SK-N-SH treated with all-trans-retinoic acid at 6 μM for 48 hours (cell line): Measurements from ENCODE around the gene IL18.
A peak's percentile ranks its signal among the peaks of the same experiment; 100 is the strongest.

Experiments
- ATAC-seq: fragments of 200-7000 bp; cut with Tn5 transposase; 3 replicates; pipeline ENCODE4 v1.9.1; 2020; ENCODE audit warnings: mild to moderate bottlenecking, moderate library complexity
- ARNTL ChIP-seq: fragments of 450-650 bp; formaldehyde crosslinking; IDR thresholded peaks from 2 replicates; pipeline ENCODE4 v1.5.0; 2020; ENCODE audit warnings: low read depth, mild to moderate bottlenecking, moderate library complexity, borderline replicate concordance
- BACH2 ChIP-seq: fragments of 250-450 bp; sonication (Bioruptor Pico); IDR thresholded peaks from 2 replicates; pipeline ENCODE4 v1.9.0; 2021; ENCODE audit warnings: mild to moderate bottlenecking, borderline replicate concordance
- ESRRG ChIP-seq: fragments of 250-450 bp; sonication (Bioruptor Pico); IDR thresholded peaks from 2 replicates; pipeline ENCODE4 v1.6.1; 2021; ENCODE audit warnings: mild to moderate bottlenecking
- GLIS3 ChIP-seq: fragments of 250-450 bp; sonication (Bioruptor Pico); IDR thresholded peaks from 2 replicates; pipeline ENCODE4 v1.5.0; 2020; ENCODE audit warnings: mild to moderate bottlenecking, moderate library complexity
- ISL1 ChIP-seq: fragments of 250-450 bp; sonication (Bioruptor Pico); IDR thresholded peaks from 2 replicates; pipeline ENCODE4 v2.1.2; 2022; ENCODE audit warnings: mild to moderate bottlenecking, moderate library complexity
- OSR1 ChIP-seq: fragments of 250-450 bp; sonication (Bioruptor Pico); IDR thresholded peaks from 2 replicates; pipeline ENCODE4 v1.8.0; 2022; ENCODE audit warnings: moderate library complexity, mild to moderate bottlenecking, inconsistent platforms
- PPARA ChIP-seq: fragments of 250-450 bp; sonication (Bioruptor Pico); IDR thresholded peaks from 2 replicates; pipeline ENCODE4 v1.5.0; 2020; ENCODE audit warnings: mild to moderate bottlenecking, borderline replicate concordance
- RARB ChIP-seq: fragments of 250-450 bp; sonication (Bioruptor Pico); IDR thresholded peaks from 2 replicates; pipeline ENCODE4 v1.8.0; 2021; ENCODE audit warnings: mild to moderate bottlenecking, moderate library complexity
- SNAI2 ChIP-seq: fragments of 250-450 bp; sonication (Bioruptor Pico); IDR thresholded peaks from 2 replicates; pipeline ENCODE4 v1.5.0; 2020; ENCODE audit warnings: mild to moderate bottlenecking, moderate library complexity
- TCF4 ChIP-seq: fragments of 250-450 bp; sonication (Bioruptor Pico); IDR thresholded peaks from 2 replicates; pipeline ENCODE4 v1.8.0; 2021; ENCODE audit warnings: mild to moderate bottlenecking, moderate library complexity, borderline replicate concordance
- TOX ChIP-seq: fragments of 250-450 bp; sonication (Bioruptor Pico); IDR thresholded peaks from 2 replicates; pipeline ENCODE4 v1.8.0; 2021; ENCODE audit warnings: mild to moderate bottlenecking, moderate library complexity, borderline replicate concordance
- ZFP3 ChIP-seq: fragments of 250-450 bp; sonication (Bioruptor Pico); IDR thresholded peaks from 2 replicates; pipeline ENCODE4 v1.5.0; 2020; ENCODE audit warnings: mild to moderate bottlenecking, moderate library complexity
- ZFP30 ChIP-seq: fragments of 450-650 bp; formaldehyde crosslinking; IDR thresholded peaks from 2 replicates; pipeline ENCODE4 v1.5.0; 2022; ENCODE audit warnings: mild to moderate bottlenecking, moderate library complexity
- ZNF565 ChIP-seq: fragments of 450-650 bp; formaldehyde crosslinking; conservative IDR thresholded peaks from 2 replicates; pipeline ENCODE4 v1.5.0; 2020; ENCODE audit warnings: low read depth, mild to moderate bottlenecking, moderate library complexity
- ZNF70 ChIP-seq: fragments of 450-650 bp; formaldehyde crosslinking; IDR thresholded peaks from 2 replicates; pipeline ENCODE4 v1.5.0; 2020; ENCODE audit warnings: mild to moderate bottlenecking, moderate library complexity
- ZNF8 ChIP-seq: fragments of 450-650 bp; formaldehyde crosslinking; IDR thresholded peaks from 2 replicates; pipeline ENCODE4 v1.5.0; 2020; ENCODE audit warnings: mild to moderate bottlenecking, moderate library complexity
- TF ChIP-seq, protein P1 (sequence below): fragments of 250-450 bp; sonication (Bioruptor Pico); IDR thresholded peaks from 2 replicates; pipeline ENCODE4 v1.5.0; 2020; ENCODE audit warnings: mild to moderate bottlenecking, moderate library complexity
- TF ChIP-seq, protein P2 (sequence below): fragments of 250-450 bp; sonication (Bioruptor Pico); IDR thresholded peaks from 2 replicates; pipeline ENCODE4 v1.8.0; 2020; ENCODE audit warnings: mild to moderate bottlenecking, moderate library complexity, borderline replicate concordance
- TF ChIP-seq, protein P3 (sequence below): fragments of 250-450 bp; sonication (Bioruptor Pico); IDR thresholded peaks from 2 replicates; pipeline ENCODE4 v1.8.0; 2021; ENCODE audit warnings: low read depth, mild to moderate bottlenecking, moderate library complexity, borderline replicate concordance
- TF ChIP-seq, protein P4 (sequence below): fragments of 250-450 bp; sonication (Bioruptor Pico); IDR thresholded peaks from 2 replicates; pipeline ENCODE4 v1.5.1; 2021; ENCODE audit warnings: mild to moderate bottlenecking, moderate library complexity
- TF ChIP-seq, protein P5 (sequence below): fragments of 250-450 bp; sonication (Bioruptor Pico); IDR thresholded peaks from 2 replicates; pipeline ENCODE4 v1.5.1; 2020; ENCODE audit warnings: low read depth, mild to moderate bottlenecking, moderate library complexity

Gene IL18

DNA sequence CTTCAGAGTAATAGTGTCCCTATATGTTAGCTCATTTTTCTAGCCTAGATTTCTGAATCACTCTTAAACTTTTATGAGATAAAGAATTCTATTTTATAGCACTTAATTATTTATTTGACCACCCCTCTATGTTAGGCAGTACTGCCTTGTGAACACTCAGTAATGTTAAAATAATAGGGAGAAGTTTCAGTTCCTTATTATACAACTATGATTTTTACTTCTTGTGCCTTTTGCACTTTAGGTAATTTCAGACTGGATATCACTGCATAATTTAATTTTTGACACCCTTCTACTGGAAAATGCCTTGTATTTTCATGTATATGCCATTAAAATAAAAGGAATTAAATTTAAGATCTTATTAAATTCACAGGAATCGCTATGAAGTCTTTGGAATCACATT, 14.5 kb upstream of the IL18 start (continued):
- TF ChIP-seq ZFP3: no peak

DNA sequence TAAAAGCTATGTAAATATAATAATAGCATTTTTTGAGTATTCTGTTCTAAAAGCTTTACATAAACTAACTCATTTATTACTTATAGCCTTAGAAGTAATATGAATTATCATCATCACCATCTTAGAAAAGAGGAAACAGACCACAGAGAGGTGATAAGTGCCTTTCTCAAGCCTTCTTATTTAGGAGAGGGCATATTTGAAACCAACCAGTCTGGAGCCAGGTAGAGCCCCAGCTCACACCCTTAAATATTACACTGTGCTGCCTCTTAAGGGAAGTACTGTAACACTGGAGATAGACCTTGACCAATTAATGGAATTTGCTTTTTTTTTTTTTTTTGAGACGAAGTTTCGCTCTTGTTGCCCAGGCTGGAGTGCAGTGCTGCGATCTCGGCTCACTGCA, 13.7 kb upstream of the IL18 start:
- no peak for ATAC-seq
- no peak for TF ChIP-seq RARB (CRISPR knock-in tag)
- TF ChIP-seq ZNF70: no peak
- TF ChIP-seq ESRRG (CRISPR knock-in tag): no peak
- TF ChIP-seq, protein P1, sequence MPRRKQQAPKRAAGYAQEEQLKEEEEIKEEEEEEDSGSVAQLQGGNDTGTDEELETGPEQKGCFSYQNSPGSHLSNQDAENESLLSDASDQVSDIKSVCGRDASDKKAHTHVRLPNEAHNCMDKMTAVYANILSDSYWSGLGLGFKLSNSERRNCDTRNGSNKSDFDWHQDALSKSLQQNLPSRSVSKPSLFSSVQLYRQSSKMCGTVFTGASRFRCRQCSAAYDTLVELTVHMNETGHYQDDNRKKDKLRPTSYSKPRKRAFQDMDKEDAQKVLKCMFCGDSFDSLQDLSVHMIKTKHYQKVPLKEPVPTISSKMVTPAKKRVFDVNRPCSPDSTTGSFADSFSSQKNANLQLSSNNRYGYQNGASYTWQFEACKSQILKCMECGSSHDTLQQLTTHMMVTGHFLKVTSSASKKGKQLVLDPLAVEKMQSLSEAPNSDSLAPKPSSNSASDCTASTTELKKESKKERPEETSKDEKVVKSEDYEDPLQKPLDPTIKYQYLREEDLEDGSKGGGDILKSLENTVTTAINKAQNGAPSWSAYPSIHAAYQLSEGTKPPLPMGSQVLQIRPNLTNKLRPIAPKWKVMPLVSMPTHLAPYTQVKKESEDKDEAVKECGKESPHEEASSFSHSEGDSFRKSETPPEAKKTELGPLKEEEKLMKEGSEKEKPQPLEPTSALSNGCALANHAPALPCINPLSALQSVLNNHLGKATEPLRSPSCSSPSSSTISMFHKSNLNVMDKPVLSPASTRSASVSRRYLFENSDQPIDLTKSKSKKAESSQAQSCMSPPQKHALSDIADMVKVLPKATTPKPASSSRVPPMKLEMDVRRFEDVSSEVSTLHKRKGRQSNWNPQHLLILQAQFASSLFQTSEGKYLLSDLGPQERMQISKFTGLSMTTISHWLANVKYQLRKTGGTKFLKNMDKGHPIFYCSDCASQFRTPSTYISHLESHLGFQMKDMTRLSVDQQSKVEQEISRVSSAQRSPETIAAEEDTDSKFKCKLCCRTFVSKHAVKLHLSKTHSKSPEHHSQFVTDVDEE (CRISPR knock-in tag): no peak
- TF ChIP-seq, protein P2, sequence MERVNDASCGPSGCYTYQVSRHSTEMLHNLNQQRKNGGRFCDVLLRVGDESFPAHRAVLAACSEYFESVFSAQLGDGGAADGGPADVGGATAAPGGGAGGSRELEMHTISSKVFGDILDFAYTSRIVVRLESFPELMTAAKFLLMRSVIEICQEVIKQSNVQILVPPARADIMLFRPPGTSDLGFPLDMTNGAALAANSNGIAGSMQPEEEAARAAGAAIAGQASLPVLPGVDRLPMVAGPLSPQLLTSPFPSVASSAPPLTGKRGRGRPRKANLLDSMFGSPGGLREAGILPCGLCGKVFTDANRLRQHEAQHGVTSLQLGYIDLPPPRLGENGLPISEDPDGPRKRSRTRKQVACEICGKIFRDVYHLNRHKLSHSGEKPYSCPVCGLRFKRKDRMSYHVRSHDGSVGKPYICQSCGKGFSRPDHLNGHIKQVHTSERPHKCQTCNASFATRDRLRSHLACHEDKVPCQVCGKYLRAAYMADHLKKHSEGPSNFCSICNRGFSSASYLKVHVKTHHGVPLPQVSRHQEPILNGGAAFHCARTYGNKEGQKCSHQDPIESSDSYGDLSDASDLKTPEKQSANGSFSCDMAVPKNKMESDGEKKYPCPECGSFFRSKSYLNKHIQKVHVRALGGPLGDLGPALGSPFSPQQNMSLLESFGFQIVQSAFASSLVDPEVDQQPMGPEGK: no peak
- TF ChIP-seq OSR1: no peak
- no peak for TF ChIP-seq SNAI2
- TF ChIP-seq PPARA (CRISPR knock-in tag): no peak
- TF ChIP-seq ARNTL (CRISPR knock-in tag): no peak
- no peak for TF ChIP-seq ZNF8
- no peak for TF ChIP-seq ZFP3
- no peak for TF ChIP-seq ZFP30
- TF ChIP-seq BACH2: no peak
- TF ChIP-seq TCF4: no peak
- TF ChIP-seq, protein P3, sequence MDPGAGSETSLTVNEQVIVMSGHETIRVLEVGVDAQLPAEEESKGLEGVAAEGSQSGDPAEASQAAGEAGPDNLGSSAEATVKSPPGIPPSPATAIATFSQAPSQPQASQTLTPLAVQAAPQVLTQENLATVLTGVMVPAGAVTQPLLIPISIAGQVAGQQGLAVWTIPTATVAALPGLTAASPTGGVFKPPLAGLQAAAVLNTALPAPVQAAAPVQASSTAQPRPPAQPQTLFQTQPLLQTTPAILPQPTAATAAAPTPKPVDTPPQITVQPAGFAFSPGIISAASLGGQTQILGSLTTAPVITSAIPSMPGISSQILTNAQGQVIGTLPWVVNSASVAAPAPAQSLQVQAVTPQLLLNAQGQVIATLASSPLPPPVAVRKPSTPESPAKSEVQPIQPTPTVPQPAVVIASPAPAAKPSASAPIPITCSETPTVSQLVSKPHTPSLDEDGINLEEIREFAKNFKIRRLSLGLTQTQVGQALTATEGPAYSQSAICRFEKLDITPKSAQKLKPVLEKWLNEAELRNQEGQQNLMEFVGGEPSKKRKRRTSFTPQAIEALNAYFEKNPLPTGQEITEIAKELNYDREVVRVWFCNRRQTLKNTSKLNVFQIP: no peak
- TF ChIP-seq, protein P4, sequence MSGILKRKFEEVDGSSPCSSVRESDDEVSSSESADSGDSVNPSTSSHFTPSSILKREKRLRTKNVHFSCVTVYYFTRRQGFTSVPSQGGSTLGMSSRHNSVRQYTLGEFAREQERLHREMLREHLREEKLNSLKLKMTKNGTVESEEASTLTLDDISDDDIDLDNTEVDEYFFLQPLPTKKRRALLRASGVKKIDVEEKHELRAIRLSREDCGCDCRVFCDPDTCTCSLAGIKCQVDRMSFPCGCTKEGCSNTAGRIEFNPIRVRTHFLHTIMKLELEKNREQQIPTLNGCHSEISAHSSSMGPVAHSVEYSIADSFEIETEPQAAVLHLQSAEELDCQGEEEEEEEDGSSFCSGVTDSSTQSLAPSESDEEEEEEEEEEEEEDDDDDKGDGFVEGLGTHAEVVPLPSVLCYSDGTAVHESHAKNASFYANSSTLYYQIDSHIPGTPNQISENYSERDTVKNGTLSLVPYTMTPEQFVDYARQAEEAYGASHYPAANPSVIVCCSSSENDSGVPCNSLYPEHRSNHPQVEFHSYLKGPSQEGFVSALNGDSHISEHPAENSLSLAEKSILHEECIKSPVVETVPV (CRISPR knock-in tag): no peak
- TF ChIP-seq, protein P5, sequence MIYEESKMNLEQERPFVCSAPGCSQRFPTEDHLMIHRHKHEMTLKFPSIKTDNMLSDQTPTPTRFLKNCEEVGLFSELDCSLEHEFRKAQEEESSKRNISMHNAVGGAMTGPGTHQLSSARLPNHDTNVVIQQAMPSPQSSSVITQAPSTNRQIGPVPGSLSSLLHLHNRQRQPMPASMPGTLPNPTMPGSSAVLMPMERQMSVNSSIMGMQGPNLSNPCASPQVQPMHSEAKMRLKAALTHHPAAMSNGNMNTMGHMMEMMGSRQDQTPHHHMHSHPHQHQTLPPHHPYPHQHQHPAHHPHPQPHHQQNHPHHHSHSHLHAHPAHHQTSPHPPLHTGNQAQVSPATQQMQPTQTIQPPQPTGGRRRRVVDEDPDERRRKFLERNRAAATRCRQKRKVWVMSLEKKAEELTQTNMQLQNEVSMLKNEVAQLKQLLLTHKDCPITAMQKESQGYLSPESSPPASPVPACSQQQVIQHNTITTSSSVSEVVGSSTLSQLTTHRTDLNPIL (CRISPR knock-in tag): no peak
- TF ChIP-seq GLIS3: no peak
- no peak for TF ChIP-seq TOX
- TF ChIP-seq, all 23 proteins: peak for 0

DNA sequence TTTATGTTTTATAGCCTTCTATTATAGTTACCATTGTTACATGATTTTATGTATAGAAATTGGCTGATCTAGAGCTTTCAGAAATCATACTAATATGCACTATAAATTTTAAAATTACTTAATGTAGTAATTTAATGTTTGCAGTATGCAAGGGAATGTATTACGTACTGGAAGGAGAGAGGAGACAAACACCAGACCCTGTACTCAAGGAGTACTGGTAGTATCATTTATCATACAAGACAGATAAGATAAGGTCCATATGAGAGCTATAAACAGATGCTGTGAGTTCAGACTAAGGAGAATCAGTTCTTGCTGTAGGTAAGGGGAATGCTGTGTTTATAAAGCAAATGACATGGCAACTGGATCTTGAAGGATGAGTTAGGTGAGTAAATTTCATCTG, 12.2 kb upstream of the IL18 start:
- peak; percentile 45 for ATAC-seq
- TF ChIP-seq ZNF565 (CRISPR knock-in tag) (no peak), TCF4 (peak; percentile 89), TOX (peak; percentile 69), GLIS3 (0 out of 2 replicates have a peak, but pooled peaks have one; percentile 59), ARNTL (CRISPR knock-in tag) (no peak), ISL1 (CRISPR knock-in tag) (peak; percentile 92)
- TF ChIP-seq, protein P1 (CRISPR knock-in tag): peak; percentile 73; the same call in 1 of the 2 replicates
- TF ChIP-seq, protein P2: 0 out of 2 replicates have a peak, but pooled peaks have one; percentile 39
- TF ChIP-seq, protein P5 (CRISPR knock-in tag): no peak
- TF ChIP-seq, protein P3: no peak
